ENCODE results near the gene ATP6V0E2. TPM values are rescaled to one million over a fixed set of nuclear protein-coding genes. Genes with fewer than 3 reads are reported as not detected.

Gene ATP6V0E2
- total RNA-seq, 1 donor from 2014 or later = 16.0 TPM

GRCh38 chr7:149859876-149860275 is 13.9 kb upstream of the ATP6V0E2 start:
- Mint-ChIP-seq H3K36me3 (ENCODE audit: low read depth, unreplicated experiment) (peaks cover 26% of the 10 kb centered on the region), H3K9me3 (ENCODE audit: unreplicated experiment) (no peaks in the 10 kb centered on the region), H3K27ac (ENCODE audit: unreplicated experiment) (no peak overlapping the region), H3K4me3 (ENCODE audit: unreplicated experiment) (no peak overlapping the region), H3K4me1 (ENCODE audit: low read depth, unreplicated experiment) (peaks cover 20% of the 10 kb centered on the region), H3K27me3 (ENCODE audit: low read depth, unreplicated experiment) (peaks cover 9% of the 10 kb centered on the region)
- Histone ChIP-seq H3K4me3 (ENCODE audit: insufficient read depth, low read depth, low read length) (no peak overlapping the region), H3K9me3 (ENCODE audit: insufficient read depth, low read depth, low read length) (no peaks in the 10 kb centered on the region), H3K4me2 (ENCODE audit: low read length) (no peak overlapping the region), H3K4me1 (ENCODE audit: insufficient read depth, low read length) (peaks cover 12% of the 10 kb centered on the region), H4K20me1 (ENCODE audit: insufficient read depth, low read length) (no peaks in the 10 kb centered on the region), H3K9ac (ENCODE audit: low read length) (no peak overlapping the region), H3K36me3 (ENCODE audit: insufficient read depth, low read length) (no peaks in the 10 kb centered on the region), H2AFZ (ENCODE audit: low read depth, low read length) (no peak overlapping the region), H3K27me3 (ENCODE audit: insufficient read depth, low read length) (no peaks in the 10 kb centered on the region), H3K27ac (ENCODE audit: low read depth, low read length) (no peak overlapping the region), H3K79me2 (ENCODE audit: insufficient read depth, low read length) (no peaks in the 10 kb centered on the region)
- FAIRE-seq (no peak), DNase-seq (ENCODE audit: low read depth) (no peak)
- TF ChIP-seq, protein P1, sequence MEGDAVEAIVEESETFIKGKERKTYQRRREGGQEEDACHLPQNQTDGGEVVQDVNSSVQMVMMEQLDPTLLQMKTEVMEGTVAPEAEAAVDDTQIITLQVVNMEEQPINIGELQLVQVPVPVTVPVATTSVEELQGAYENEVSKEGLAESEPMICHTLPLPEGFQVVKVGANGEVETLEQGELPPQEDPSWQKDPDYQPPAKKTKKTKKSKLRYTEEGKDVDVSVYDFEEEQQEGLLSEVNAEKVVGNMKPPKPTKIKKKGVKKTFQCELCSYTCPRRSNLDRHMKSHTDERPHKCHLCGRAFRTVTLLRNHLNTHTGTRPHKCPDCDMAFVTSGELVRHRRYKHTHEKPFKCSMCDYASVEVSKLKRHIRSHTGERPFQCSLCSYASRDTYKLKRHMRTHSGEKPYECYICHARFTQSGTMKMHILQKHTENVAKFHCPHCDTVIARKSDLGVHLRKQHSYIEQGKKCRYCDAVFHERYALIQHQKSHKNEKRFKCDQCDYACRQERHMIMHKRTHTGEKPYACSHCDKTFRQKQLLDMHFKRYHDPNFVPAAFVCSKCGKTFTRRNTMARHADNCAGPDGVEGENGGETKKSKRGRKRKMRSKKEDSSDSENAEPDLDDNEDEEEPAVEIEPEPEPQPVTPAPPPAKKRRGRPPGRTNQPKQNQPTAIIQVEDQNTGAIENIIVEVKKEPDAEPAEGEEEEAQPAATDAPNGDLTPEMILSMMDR (IDR thresholded peaks at IDR 0.05; ENCODE audit: insufficient read depth, low read depth, low read length) = no peak
- no peak for TF ChIP-seq EZH2 (IDR thresholded peaks at IDR 0.05; ENCODE audit: insufficient read depth, low read length)

GRCh38 chr7:149860821-149861727 is 12.7 kb upstream of the ATP6V0E2 start:
- H4K20me1 ChIP-seq (ENCODE audit: insufficient read depth, low read length) = no peaks in the 10 kb centered on the region
- Mint-ChIP-seq H3K4me1 (ENCODE audit: low read depth, unreplicated experiment) (peaks cover 8% of the 10 kb centered on the region), H3K27me3 (ENCODE audit: low read depth, unreplicated experiment) (peaks cover 9% of the 10 kb centered on the region), H3K9me3 (ENCODE audit: unreplicated experiment) (no peaks in the 10 kb centered on the region), H3K27ac (ENCODE audit: unreplicated experiment) (no peak overlapping the region), H3K4me3 (ENCODE audit: unreplicated experiment) (no peak overlapping the region), H3K36me3 (ENCODE audit: low read depth, unreplicated experiment) (peaks cover 26% of the 10 kb centered on the region)
- no peaks in the 10 kb centered on the region for H3K36me3 ChIP-seq (ENCODE audit: insufficient read depth, low read length)
- H3K27me3 ChIP-seq (ENCODE audit: insufficient read depth, low read length) = no peaks in the 10 kb centered on the region
- no peaks in the 10 kb centered on the region for H3K9me3 ChIP-seq (ENCODE audit: insufficient read depth, low read depth, low read length)
- H2AFZ ChIP-seq (ENCODE audit: low read depth, low read length) = no peak overlapping the region
- no peak overlapping the region for H3K9ac ChIP-seq (ENCODE audit: low read length)
- no peak overlapping the region for H3K4me2 ChIP-seq (ENCODE audit: low read length)
- H3K79me2 ChIP-seq (ENCODE audit: insufficient read depth, low read length) = no peaks in the 10 kb centered on the region
- TF ChIP-seq, protein P1 (IDR thresholded peaks at IDR 0.05; ENCODE audit: insufficient read depth, low read depth, low read length) = no peak
- TF ChIP-seq EZH2 (IDR thresholded peaks at IDR 0.05; ENCODE audit: insufficient read depth, low read length) = no peak
- no peak overlapping the region for H3K27ac ChIP-seq (ENCODE audit: low read depth, low read length)
- no peak for FAIRE-seq
- DNase-seq (ENCODE audit: low read depth) = no peak
- no peaks in the 10 kb centered on the region for H3K4me1 ChIP-seq (ENCODE audit: insufficient read depth, low read length)
- no peak overlapping the region for H3K4me3 ChIP-seq (ENCODE audit: insufficient read depth, low read depth, low read length)

- Histone ChIP-seq H3K79me2 (ENCODE audit: insufficient read depth, low read length) (no peaks in the 10 kb centered on the region), H3K27me3 (ENCODE audit: insufficient read depth, low read length) (no peaks in the 10 kb centered on the region), H3K36me3 (ENCODE audit: insufficient read depth, low read length) (no peaks in the 10 kb centered on the region), H3K4me1 (ENCODE audit: insufficient read depth, low read length) (no peaks in the 10 kb centered on the region), H3K27ac (ENCODE audit: low read depth, low read length) (no peak overlapping the region), H3K4me2 (ENCODE audit: low read length) (no peak overlapping the region), H2AFZ (ENCODE audit: low read depth, low read length) (no peak overlapping the region), H3K9me3 (ENCODE audit: insufficient read depth, low read depth, low read length) (no peaks in the 10 kb centered on the region), H3K9ac (ENCODE audit: low read length) (no peak overlapping the region), H4K20me1 (ENCODE audit: insufficient read depth, low read length) (no peaks in the 10 kb centered on the region), H3K4me3 (ENCODE audit: insufficient read depth, low read depth, low read length) (no peak overlapping the region)
- peaks cover 2% of the 10 kb centered on the region for H3K4me1 Mint-ChIP-seq (ENCODE audit: low read depth, unreplicated experiment)
- TF ChIP-seq EZH2 (IDR thresholded peaks at IDR 0.05; ENCODE audit: insufficient read depth, low read length) = no peak
- TF ChIP-seq, protein P1 (IDR thresholded peaks at IDR 0.05; ENCODE audit: insufficient read depth, low read depth, low read length) = no peak
- no peak overlapping the region for H3K4me3 Mint-ChIP-seq (ENCODE audit: unreplicated experiment)
- H3K27me3 Mint-ChIP-seq (ENCODE audit: low read depth, unreplicated experiment) = peaks cover 9% of the 10 kb centered on the region
- no peak for DNase-seq (ENCODE audit: low read depth)
- no peak overlapping the region for H3K27ac Mint-ChIP-seq (ENCODE audit: unreplicated experiment)
- no peak for FAIRE-seq
- no peaks in the 10 kb centered on the region for H3K9me3 Mint-ChIP-seq (ENCODE audit: unreplicated experiment)
- H3K36me3 Mint-ChIP-seq (ENCODE audit: low read depth, unreplicated experiment) = peaks cover 26% of the 10 kb centered on the region
Measured at GRCh38 chr7:149861728-149862045, 12.1 kb upstream of the ATP6V0E2 start.

Measured in astrocyte (in vitro differentiated cells and primary cell).